Ishikawa (cell line): Measurements from ENCODE around the gene ATP1B1.

Experiments used
- CEBPB ChIP-seq: IDR thresholded peaks from 2 replicates; pipeline ENCODE4 v1.6.1; 2012
- CREB1 ChIP-seq: IDR thresholded peaks from 2 replicates; pipeline ENCODE4 v1.6.1; 2012; ENCODE audit warnings: low read depth
- EP300 ChIP-seq: IDR thresholded peaks from 2 replicates; pipeline ENCODE4 v1.6.1; 2012; ENCODE audit warnings: borderline replicate concordance
- NFIC ChIP-seq: IDR thresholded peaks from 2 replicates; pipeline ENCODE4 v1.6.1; 2012
- RAD21 ChIP-seq: IDR thresholded peaks from 2 replicates; pipeline ENCODE4 v1.6.1; 2012; ENCODE audit warnings: low read depth
- REST ChIP-seq: IDR thresholded peaks from 2 replicates; pipeline ENCODE4 v1.6.1; 2012; ENCODE audit warnings: low read depth, mild to moderate bottlenecking
- ZBTB7A ChIP-seq: IDR thresholded peaks from 2 replicates; pipeline ENCODE4 v1.6.1; 2012; ENCODE audit warnings: low read depth
- TF ChIP-seq, protein P1 (sequence below): IDR thresholded peaks from 2 replicates; pipeline ENCODE4 v1.6.1; 2012
- TF ChIP-seq, protein P2 (sequence below): IDR thresholded peaks from 2 replicates; pipeline ENCODE4 v1.6.1; 2012

DNA sequence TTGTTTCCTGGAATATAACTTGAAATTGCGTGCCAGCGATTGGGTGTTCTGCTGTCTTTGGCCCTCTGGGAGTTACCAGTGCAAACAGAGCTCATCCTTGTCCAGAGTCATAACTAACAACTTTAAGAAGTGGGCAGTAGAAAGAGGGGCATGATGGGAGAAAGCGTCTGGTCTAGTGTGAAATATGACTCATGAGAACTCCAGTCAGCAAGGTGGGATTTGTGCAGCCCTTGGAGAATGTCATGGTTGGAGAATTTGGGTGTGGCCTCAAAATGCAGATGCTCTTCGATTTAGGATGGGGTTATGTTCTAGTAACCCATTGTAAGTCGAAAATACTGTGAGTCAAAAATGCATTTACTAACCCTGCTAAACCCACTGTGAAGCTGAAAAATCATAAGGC lies 12.9 kb downstream of the ATP1B1 start:
- TF ChIP-seq RAD21: no peak
- no peak for TF ChIP-seq CEBPB
- TF ChIP-seq, protein P1, sequence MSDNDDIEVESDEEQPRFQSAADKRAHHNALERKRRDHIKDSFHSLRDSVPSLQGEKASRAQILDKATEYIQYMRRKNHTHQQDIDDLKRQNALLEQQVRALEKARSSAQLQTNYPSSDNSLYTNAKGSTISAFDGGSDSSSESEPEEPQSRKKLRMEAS: no peak
- no peak for TF ChIP-seq REST
- TF ChIP-seq, protein P2, sequence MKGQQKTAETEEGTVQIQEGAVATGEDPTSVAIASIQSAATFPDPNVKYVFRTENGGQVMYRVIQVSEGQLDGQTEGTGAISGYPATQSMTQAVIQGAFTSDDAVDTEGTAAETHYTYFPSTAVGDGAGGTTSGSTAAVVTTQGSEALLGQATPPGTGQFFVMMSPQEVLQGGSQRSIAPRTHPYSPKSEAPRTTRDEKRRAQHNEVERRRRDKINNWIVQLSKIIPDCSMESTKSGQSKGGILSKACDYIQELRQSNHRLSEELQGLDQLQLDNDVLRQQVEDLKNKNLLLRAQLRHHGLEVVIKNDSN: no peak
- TF ChIP-seq EP300: no peak
- no peak for TF ChIP-seq CREB1
- no peak for TF ChIP-seq NFIC
- TF ChIP-seq ZBTB7A: no peak
